HepG2 (cell line): ENCODE data around the gene BMF. TPM values are rescaled to one million over a fixed set of nuclear protein-coding genes. Genes with fewer than 3 reads are reported as not detected.

ENCODE experiments used
- CTCF ChIP-seq: sonication (generic); formaldehyde crosslinking; IDR thresholded peaks from 2 replicates; pipeline ENCODE4 v1.5.0; 2020; ENCODE audit warnings: mild to moderate bottlenecking, missing genetic modification reagents, moderate library complexity
- DMTF1 ChIP-seq: sonication (generic); formaldehyde crosslinking; IDR thresholded peaks from 2 replicates; pipeline ENCODE4 v1.4.0; 2020; ENCODE audit warnings: mild to moderate bottlenecking, missing genetic modification reagents
- HNF1A ChIP-seq, 2 experiments: sonication (generic) in 1 of 2; formaldehyde crosslinking in 1 of 2; IDR thresholded peaks; 2 replicates each; pipeline versions ENCODE4 v1.4.0 to v1.6.1; 2016 to 2020; ENCODE audit warnings: borderline replicate concordance in 1 of 2, low read depth in 1 of 2, mild to moderate bottlenecking in 1 of 2, missing genetic modification reagents in 1 of 2
- IKZF4 ChIP-seq: sonication (generic); formaldehyde crosslinking; IDR thresholded peaks from 2 replicates; pipeline ENCODE4 v1.5.1; 2020; ENCODE audit warnings: borderline replicate concordance, mild to moderate bottlenecking, low read depth, missing genetic modification reagents; ENCODE audit errors: not compliant biosample characterization
- IKZF5 ChIP-seq: IDR thresholded peaks from 2 replicates; pipeline ENCODE4 v1.6.1; 2018; ENCODE audit warnings: missing genetic modification reagents, mild to moderate bottlenecking, missing compliant biosample characterization
- KLF9 ChIP-seq: IDR thresholded peaks from 2 replicates; pipeline ENCODE4 v1.6.1; 2016; ENCODE audit warnings: low read depth
- NR2F6 ChIP-seq, 2 experiments: IDR thresholded peaks; 2 replicates each; pipeline ENCODE4 v1.6.1; 2016; ENCODE audit warnings: antibody characterized with exemption in 1 of 2, mild to moderate bottlenecking in 1 of 2
- REL ChIP-seq: sonication (generic); formaldehyde crosslinking; conservative IDR thresholded peaks from 2 replicates; pipeline ENCODE4 v1.8.0; 2022; ENCODE audit warnings: mild to moderate bottlenecking, missing genetic modification reagents, moderate library complexity
- TGIF2 ChIP-seq: IDR thresholded peaks from 2 replicates; pipeline ENCODE4 v1.6.1; 2016; ENCODE audit warnings: control low read depth, missing compliant biosample characterization
- ZFP36 ChIP-seq: fragments of 150-350 bp; IDR thresholded peaks from 2 replicates; pipeline ENCODE4 v1.6.1; 2018; ENCODE audit warnings: borderline replicate concordance, low read length, low read depth; ENCODE audit not compliant: partially characterized antibody
- ZFP41 ChIP-seq: sonication (generic); formaldehyde crosslinking; IDR thresholded peaks from 2 replicates; pipeline ENCODE4 v1.4.0; 2020; ENCODE audit warnings: mild to moderate bottlenecking, missing genetic modification reagents, borderline replicate concordance
- ZIK1 ChIP-seq: sonication (generic); formaldehyde crosslinking; IDR thresholded peaks from 2 replicates; pipeline ENCODE4 v1.5.0; 2020; ENCODE audit warnings: mild to moderate bottlenecking, low read depth, missing genetic modification reagents, borderline replicate concordance
- ZMYM2 ChIP-seq: sonication (generic); formaldehyde crosslinking; IDR thresholded peaks from 2 replicates; pipeline ENCODE4 v1.8.0; 2022; ENCODE audit warnings: mild to moderate bottlenecking, missing genetic modification reagents
- ZNF652 ChIP-seq: IDR thresholded peaks from 2 replicates; pipeline ENCODE4 v1.6.1; 2016; ENCODE audit warnings: low read depth, borderline replicate concordance
- polyA plus RNA-seq, 8 experiments: library from polyadenylated mRNA; depleted of rRNA in 3 of 8; stranded (reverse) in 7 of 8; unstranded in 1 of 8; fragments of >200 nt; fragmentation: Illumina TruSeq in 4 of 8; extraction: Trizol in 4 of 8; gene quantifications; 2 replicates each; pipeline versions ENCODE4 v1.2.1 to v1.2.3, GENCODE V29; 2011 to 2016; ENCODE audit warnings: low read depth in 4 of 8, missing spikeins in 1 of 8, mixed read lengths in 1 of 8; ENCODE audit not compliant: insufficient read depth in 1 of 8
- total RNA-seq, 5 experiments: library from RNA; depleted of rRNA; stranded (reverse); fragments of >200 nt; fragmentation: Illumina TruSeq; extraction: Trizol; gene quantifications; 2 replicates each; pipeline ENCODE4 v1.2.3, GENCODE V29; 2016; ENCODE audit warnings: low read depth in 1 of 5
- TF ChIP-seq, protein P1 (sequence below): sonication (generic); formaldehyde crosslinking; IDR thresholded peaks from 2 replicates; pipeline ENCODE4 v1.5.0; 2020; ENCODE audit warnings: missing genetic modification reagents

The BMF gene
- total and polyA plus RNA-seq, 2 of the 13 experiments (the other 11 are each of a cell fraction or from before 2014, with no cell fraction given) = 8.7 to 15.9 TPM

GRCh38 chr15:40081691-40082194, 26.9 kb downstream of the BMF start (continued):
- TF ChIP-seq NR2F6 (IDR thresholded peaks at IDR 0.05) (peak; percentile 90), NR2F6 (CRISPR knock-in tag; IDR thresholded peaks at IDR 0.05) (peak; percentile 94), ZMYM2 (no peak), IKZF5 (CRISPR knock-in tag) (peak; percentile 79; the same call in 1 of the 2 replicates), HNF1A (IDR thresholded peaks at IDR 0.05; ENCODE audit: low read depth) (no peak), HNF1A (CRISPR knock-in tag; IDR thresholded peaks at IDR 0.05; ENCODE audit: borderline replicate concordance) (peak; percentile 71; the same call in 1 of the 2 replicates), ZIK1 (no peak), ZFP36 (no peak), TGIF2 (no peak), ZNF652 (CRISPR knock-in tag) (peak; percentile 98), IKZF4 (no peak), DMTF1 (CRISPR knock-in tag) (no peak), KLF9 (CRISPR knock-in tag) (no peak), REL (CRISPR knock-in tag) (no peak), CTCF (CRISPR knock-in tag) (peak; percentile 33; the same call in 1 of the 2 replicates), ZFP41 (CRISPR knock-in tag) (no peak)
- TF ChIP-seq, protein P1, sequence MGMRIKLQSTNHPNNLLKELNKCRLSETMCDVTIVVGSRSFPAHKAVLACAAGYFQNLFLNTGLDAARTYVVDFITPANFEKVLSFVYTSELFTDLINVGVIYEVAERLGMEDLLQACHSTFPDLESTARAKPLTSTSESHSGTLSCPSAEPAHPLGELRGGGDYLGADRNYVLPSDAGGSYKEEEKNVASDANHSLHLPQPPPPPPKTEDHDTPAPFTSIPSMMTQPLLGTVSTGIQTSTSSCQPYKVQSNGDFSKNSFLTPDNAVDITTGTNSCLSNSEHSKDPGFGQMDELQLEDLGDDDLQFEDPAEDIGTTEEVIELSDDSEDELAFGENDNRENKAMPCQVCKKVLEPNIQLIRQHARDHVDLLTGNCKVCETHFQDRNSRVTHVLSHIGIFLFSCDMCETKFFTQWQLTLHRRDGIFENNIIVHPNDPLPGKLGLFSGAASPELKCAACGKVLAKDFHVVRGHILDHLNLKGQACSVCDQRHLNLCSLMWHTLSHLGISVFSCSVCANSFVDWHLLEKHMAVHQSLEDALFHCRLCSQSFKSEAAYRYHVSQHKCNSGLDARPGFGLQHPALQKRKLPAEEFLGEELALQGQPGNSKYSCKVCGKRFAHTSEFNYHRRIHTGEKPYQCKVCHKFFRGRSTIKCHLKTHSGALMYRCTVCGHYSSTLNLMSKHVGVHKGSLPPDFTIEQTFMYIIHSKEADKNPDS (CRISPR knock-in tag) = no peak
